HepG2 (cell line): ENCODE data around the gene TPRA1. TPM values are rescaled to one million over a fixed set of nuclear protein-coding genes. Genes with fewer than 3 reads are reported as not detected.

Experiments used
- ATAC-seq: fragments of 200-7000 bp; cut with Tn5 transposase; 3 replicates; pipeline ENCODE4 v1.9.1; 2020; ENCODE audit warnings: mild to moderate bottlenecking, moderate library complexity
- BruUV-seq: library from RNA; stranded (reverse); fragments of 400-500 nt; replicated peaks from 2 replicates; lab custom pipeline; 2021; lab: Mats Ljungman, UMichigan
- CTCF ChIA-PET: fragments of 300-600 bp; formaldehyde crosslinking; extraction: SDS; loops from one replicate; lab custom pipeline; 2021; ENCODE audit warnings: low total read pairs, inconsistent platforms, low intra/inter-chr PET ratio; lab: Yijun Ruan, JAX
- POLR2A ChIA-PET: fragments of 350-600 bp; sonication (Branson Sonifier 250); formaldehyde crosslinking; loops from one replicate; lab custom pipeline; 2020; ENCODE audit warnings: antibody characterized with exemption, inconsistent platforms; lab: Yijun Ruan, JAX
- DNase-seq: peaks from one replicate; pipeline ENCODE4 v3.0.0-alpha.2; 2015; ENCODE audit warnings: low spot score
- FAIRE-seq: peaks from 3 replicates; lab custom pipeline; 2011; peaks lifted over from hg19 to GRCh38; lab: Jason Lieb, UNC
- H2AFZ ChIP-seq: one replicate; pipeline ENCODE4 v1.6.1; 2011; ENCODE audit warnings: low read length, inconsistent platforms
- H3K27ac ChIP-seq: fragments of 300-600 bp; 3 replicates; pipeline ENCODE4 v1.8.0; 2011; ENCODE audit warnings: mixed run types, mild to moderate bottlenecking, mixed read lengths, low read length, inconsistent platforms; ENCODE audit not compliant: insufficient read depth; ENCODE audit errors: extremely low read length
- H3K27me3 ChIP-seq, 2 experiments: fragments of 200-600 bp in 1 of 2; 2 replicates in 1 of 2; 3 replicates in 1 of 2; pipeline versions ENCODE4 v1.6.0 to v1.8.0; 2011; ENCODE audit warnings: low read length in 2 of 2, mild to moderate bottlenecking in 2 of 2, moderate library complexity in 2 of 2, inconsistent platforms in 1 of 2; ENCODE audit not compliant: insufficient read depth in 2 of 2, control insufficient read depth in 1 of 2
- H3K36me3 ChIP-seq, 2 experiments: fragments of 200-600 bp in 1 of 2; replicated peaks in 1 of 2; 2 replicates in 1 of 2; 3 replicates in 1 of 2; pipeline versions ENCODE4 v1.5.1 to v1.8.0; 2011; ENCODE audit warnings: low read length in 2 of 2, inconsistent platforms in 1 of 2; ENCODE audit not compliant: insufficient read depth in 2 of 2, control insufficient read depth in 1 of 2
- H3K4me1 ChIP-seq: 2 replicates; pipeline ENCODE4 v1.5.1; 2012; ENCODE audit warnings: low read length, inconsistent platforms; ENCODE audit not compliant: insufficient read depth
- H3K4me2 ChIP-seq: 2 replicates; pipeline ENCODE4 v1.6.0; 2011; ENCODE audit warnings: low read depth, low read length, inconsistent platforms
- H3K4me3 ChIP-seq, 3 experiments: fragments of 200-600 bp in 1 of 3; sonication (generic), shearing (Covaris generic) in 1 of 3; replicated peaks in 1 of 3; 2 replicates each; pipeline ENCODE4 v1.5.1; 2011 to 2016; ENCODE audit warnings: low read length in 3 of 3, inconsistent platforms in 2 of 3, low read depth in 2 of 3, mild to moderate bottlenecking in 2 of 3, control low read depth in 1 of 3, mixed read lengths in 1 of 3; ENCODE audit not compliant: insufficient read depth in 1 of 3
- H3K79me2 ChIP-seq: one replicate; pipeline ENCODE4 v1.6.1; 2011; ENCODE audit warnings: low read length, inconsistent platforms; ENCODE audit not compliant: insufficient read depth
- H3K9ac ChIP-seq: 2 replicates; pipeline ENCODE4 v1.6.0; 2011; ENCODE audit warnings: mild to moderate bottlenecking, low read depth, low read length, inconsistent platforms; ENCODE audit not compliant: insufficient read depth
- H3K9me3 ChIP-seq: 2 replicates; pipeline ENCODE4 v1.5.1; 2012; ENCODE audit warnings: mild to moderate bottlenecking, low read length
- H4K20me1 ChIP-seq: 2 replicates; pipeline ENCODE4 v1.6.0; 2011; ENCODE audit warnings: inconsistent platforms, mild to moderate bottlenecking, low read length, moderate library complexity; ENCODE audit not compliant: insufficient read depth
- E2F1 ChIP-seq: sonication (generic); formaldehyde crosslinking; IDR thresholded peaks from 2 replicates; pipeline ENCODE4 v1.5.0; 2020; ENCODE audit warnings: missing genetic modification reagents
- FOSL1 ChIP-seq: sonication (generic); formaldehyde crosslinking; IDR thresholded peaks from 2 replicates; pipeline ENCODE4 v1.9.0; 2021; ENCODE audit warnings: missing genetic modification reagents, borderline replicate concordance
- FOXO4 ChIP-seq: sonication (generic); formaldehyde crosslinking; conservative IDR thresholded peaks from 2 replicates; pipeline ENCODE4 v1.8.1; 2023; ENCODE audit warnings: missing genetic modification reagents
- MTERF4 ChIP-seq: sonication (generic); formaldehyde crosslinking; IDR thresholded peaks from 2 replicates; pipeline ENCODE4 v1.8.0; 2023; ENCODE audit warnings: mild to moderate bottlenecking, missing genetic modification reagents
- MTF2 ChIP-seq: sonication (generic); formaldehyde crosslinking; IDR thresholded peaks from 2 replicates; pipeline ENCODE4 v1.5.0; 2020; ENCODE audit warnings: missing genetic modification reagents, borderline replicate concordance
- ZNF329 ChIP-seq: sonication (generic); formaldehyde crosslinking; IDR thresholded peaks from 2 replicates; pipeline ENCODE4 v1.9.0; 2021; ENCODE audit warnings: low read depth, mild to moderate bottlenecking, missing genetic modification reagents
- ZNF451 ChIP-seq: sonication (generic); formaldehyde crosslinking; IDR thresholded peaks from 2 replicates; pipeline ENCODE4 v1.5.0; 2020; ENCODE audit warnings: mild to moderate bottlenecking, missing genetic modification reagents
- ZNF678 ChIP-seq: sonication (generic); formaldehyde crosslinking; IDR thresholded peaks from 2 replicates; pipeline ENCODE4 v1.4.0; 2020; ENCODE audit warnings: mild to moderate bottlenecking, missing genetic modification reagents
- WGBS: methylation state at CpG from one replicate; pipeline ENCODE4 v1.1.6; 2017; ENCODE audit warnings: low lambda C conversion rate; 5-methylcytosine and 5-hydroxymethylcytosine counted together
- in situ Hi-C: cut with HindIII; loops from 2 replicates; pipeline ENCODE4 v1.10.0; 2017; ENCODE audit warnings: low pct_unique_long_range_greater_than_20kb; ENCODE audit not compliant: extremely low pct_ligation_motif_present
- intact Hi-C: fragments of 100-400 bp; cut with micrococcal nuclease; formaldehyde crosslinking; loops from one replicate; pipeline ENCODE4 v1.10.0; 2022; ENCODE audit not compliant: unreplicated experiment
- polyA plus RNA-seq, 8 experiments: library from polyadenylated mRNA; depleted of rRNA in 3 of 8; stranded (reverse) in 7 of 8; unstranded in 1 of 8; fragments of >200 nt; fragmentation: Illumina TruSeq in 4 of 8; extraction: Trizol in 4 of 8; gene quantifications; 2 replicates each; pipeline versions ENCODE4 v1.2.1 to v1.2.3, GENCODE V29; 2011 to 2016; ENCODE audit warnings: low read depth in 4 of 8, missing spikeins in 1 of 8, mixed read lengths in 1 of 8; ENCODE audit not compliant: insufficient read depth in 1 of 8
- total RNA-seq, 5 experiments: library from RNA; depleted of rRNA; stranded (reverse); fragments of >200 nt; fragmentation: Illumina TruSeq; extraction: Trizol; gene quantifications; 2 replicates each; pipeline ENCODE4 v1.2.3, GENCODE V29; 2016; ENCODE audit warnings: low read depth in 1 of 5
- TF ChIP-seq, protein P1 (sequence below): sonication (generic); formaldehyde crosslinking; IDR thresholded peaks from 2 replicates; pipeline ENCODE4 v1.4.0; 2020; ENCODE audit warnings: missing genetic modification reagents

TPRA1 gene
- total and polyA plus RNA-seq, 2 of the 13 experiments (the other 11 are each of a cell fraction or from before 2014, with no cell fraction given): 25.4 to 25.8 TPM

GRCh38 chr3:127570520-127570919 is 20.0 kb downstream of the TPRA1 start:
- no peaks in the 10 kb centered on the region for H3K79me2 ChIP-seq
- POLR2A ChIA-PET: no interaction called here
- H3K36me3 ChIP-seq: peaks cover 9 to 28% of the 10 kb centered on the region in 2 experiments
- TF ChIP-seq ZNF329 (CRISPR knock-in tag) (no peak), MTF2 (no peak), ZNF678 (CRISPR knock-in tag) (no peak), E2F1 (CRISPR knock-in tag) (no peak), FOSL1 (no peak), ZNF451 (no peak), MTERF4 (CRISPR knock-in tag) (no peak), FOXO4 (CRISPR knock-in tag) (no peak)
- TF ChIP-seq, protein P1, sequence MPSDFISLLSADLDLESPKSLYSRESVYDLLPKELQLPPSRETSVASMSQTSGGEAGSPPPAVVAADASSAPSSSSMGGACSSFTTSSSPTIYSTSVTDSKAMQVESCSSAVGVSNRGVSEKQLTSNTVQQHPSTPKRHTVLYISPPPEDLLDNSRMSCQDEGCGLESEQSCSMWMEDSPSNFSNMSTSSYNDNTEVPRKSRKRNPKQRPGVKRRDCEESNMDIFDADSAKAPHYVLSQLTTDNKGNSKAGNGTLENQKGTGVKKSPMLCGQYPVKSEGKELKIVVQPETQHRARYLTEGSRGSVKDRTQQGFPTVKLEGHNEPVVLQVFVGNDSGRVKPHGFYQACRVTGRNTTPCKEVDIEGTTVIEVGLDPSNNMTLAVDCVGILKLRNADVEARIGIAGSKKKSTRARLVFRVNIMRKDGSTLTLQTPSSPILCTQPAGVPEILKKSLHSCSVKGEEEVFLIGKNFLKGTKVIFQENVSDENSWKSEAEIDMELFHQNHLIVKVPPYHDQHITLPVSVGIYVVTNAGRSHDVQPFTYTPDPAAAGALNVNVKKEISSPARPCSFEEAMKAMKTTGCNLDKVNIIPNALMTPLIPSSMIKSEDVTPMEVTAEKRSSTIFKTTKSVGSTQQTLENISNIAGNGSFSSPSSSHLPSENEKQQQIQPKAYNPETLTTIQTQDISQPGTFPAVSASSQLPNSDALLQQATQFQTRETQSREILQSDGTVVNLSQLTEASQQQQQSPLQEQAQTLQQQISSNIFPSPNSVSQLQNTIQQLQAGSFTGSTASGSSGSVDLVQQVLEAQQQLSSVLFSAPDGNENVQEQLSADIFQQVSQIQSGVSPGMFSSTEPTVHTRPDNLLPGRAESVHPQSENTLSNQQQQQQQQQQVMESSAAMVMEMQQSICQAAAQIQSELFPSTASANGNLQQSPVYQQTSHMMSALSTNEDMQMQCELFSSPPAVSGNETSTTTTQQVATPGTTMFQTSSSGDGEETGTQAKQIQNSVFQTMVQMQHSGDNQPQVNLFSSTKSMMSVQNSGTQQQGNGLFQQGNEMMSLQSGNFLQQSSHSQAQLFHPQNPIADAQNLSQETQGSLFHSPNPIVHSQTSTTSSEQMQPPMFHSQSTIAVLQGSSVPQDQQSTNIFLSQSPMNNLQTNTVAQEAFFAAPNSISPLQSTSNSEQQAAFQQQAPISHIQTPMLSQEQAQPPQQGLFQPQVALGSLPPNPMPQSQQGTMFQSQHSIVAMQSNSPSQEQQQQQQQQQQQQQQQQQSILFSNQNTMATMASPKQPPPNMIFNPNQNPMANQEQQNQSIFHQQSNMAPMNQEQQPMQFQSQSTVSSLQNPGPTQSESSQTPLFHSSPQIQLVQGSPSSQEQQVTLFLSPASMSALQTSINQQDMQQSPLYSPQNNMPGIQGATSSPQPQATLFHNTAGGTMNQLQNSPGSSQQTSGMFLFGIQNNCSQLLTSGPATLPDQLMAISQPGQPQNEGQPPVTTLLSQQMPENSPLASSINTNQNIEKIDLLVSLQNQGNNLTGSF (CRISPR knock-in tag): no peak
- TF ChIP-seq, all 625 proteins: peak for 0
- no TSS peak for BruUV-seq
- WGBS: 93% methylated on average over 7 of the region's 7 CpGs
- Histone ChIP-seq H3K9me3 (no peaks in the 10 kb centered on the region), H2AFZ (no peak overlapping the region), H3K4me2 (no peak overlapping the region), H3K27ac (no peak overlapping the region), H3K27me3 (no peaks in the 10 kb centered on the region), H3K9ac (no peak overlapping the region), H3K4me3 (no peak overlapping the region), H3K4me1 (no peaks in the 10 kb centered on the region), H4K20me1 (peaks cover 11% of the 10 kb centered on the region; the same call in 1 of the 2 replicates)
- FAIRE-seq (no peak), DNase-seq (no peak), ATAC-seq (no peak)
- in situ Hi-C loops (loop anchor here (10.0 kb wide), 1 partner anchor 244 kb away; no protein-coding TSS in a partner anchor), intact Hi-C loops (no loop called here)
- CTCF ChIA-PET: no interaction called here
